GM12873 (cell line): Measurements from ENCODE around the gene UTF1.

Experiments used
- CTCF ChIP-seq: IDR thresholded peaks from 2 replicates; pipeline ENCODE4 v1.5.1; 2012; ENCODE audit warnings: low read depth, mild to moderate bottlenecking, moderate library complexity, low read length, control low read depth; ENCODE audit not compliant: insufficient read depth; ENCODE audit errors: missing control alignments

The UTF1 gene

GRCh38 chr10:133261726-133262325 lies 31.8 kb downstream of the UTF1 start:
- TF ChIP-seq CTCF: no peak

GRCh38 chr10:133262696-133263095 lies 32.7 kb downstream of the UTF1 start:
- TF ChIP-seq CTCF: no peak

DNA sequence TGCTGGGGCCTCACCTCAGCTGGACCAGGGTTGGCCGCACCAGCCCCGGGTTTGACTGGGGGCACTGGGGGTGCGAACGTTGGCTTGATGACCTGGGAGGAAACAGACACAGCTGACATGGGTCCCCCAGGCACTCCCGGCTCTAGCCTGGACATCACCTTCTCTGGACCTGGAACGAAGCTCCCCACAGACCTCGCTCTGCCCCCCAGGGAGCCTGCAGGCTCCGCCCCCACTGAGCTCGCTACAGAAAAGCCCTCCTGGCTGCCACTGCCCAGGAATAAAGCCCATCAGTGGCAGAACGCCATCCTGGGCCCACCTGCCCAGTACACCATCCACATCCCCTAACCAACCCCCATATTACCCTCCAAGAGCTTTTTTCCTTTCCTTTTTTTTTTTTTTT lies 33.7 kb downstream of the UTF1 start:
- no peak for TF ChIP-seq CTCF

DNA sequence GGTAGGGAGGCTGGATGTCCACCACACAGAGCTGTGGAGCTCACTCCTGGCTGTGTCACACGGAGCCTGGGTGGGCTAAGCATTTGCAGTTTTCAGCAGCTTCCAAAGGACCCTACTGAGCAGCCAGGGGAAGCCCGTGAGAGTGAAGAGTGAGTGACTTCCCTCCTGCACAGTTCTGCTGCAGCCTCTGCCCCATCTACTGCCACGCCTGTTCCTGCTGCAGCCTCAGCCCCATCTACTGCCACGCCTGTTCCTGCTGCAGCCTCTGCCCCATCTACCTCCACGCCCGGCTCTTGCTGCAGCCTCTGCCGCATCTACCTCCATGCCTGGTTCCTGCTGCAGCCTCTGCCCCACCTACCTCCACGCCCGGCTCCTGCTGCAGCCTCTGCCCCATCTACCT lies 34.4 kb downstream of the UTF1 start:
- TF ChIP-seq CTCF: no peak

DNA sequence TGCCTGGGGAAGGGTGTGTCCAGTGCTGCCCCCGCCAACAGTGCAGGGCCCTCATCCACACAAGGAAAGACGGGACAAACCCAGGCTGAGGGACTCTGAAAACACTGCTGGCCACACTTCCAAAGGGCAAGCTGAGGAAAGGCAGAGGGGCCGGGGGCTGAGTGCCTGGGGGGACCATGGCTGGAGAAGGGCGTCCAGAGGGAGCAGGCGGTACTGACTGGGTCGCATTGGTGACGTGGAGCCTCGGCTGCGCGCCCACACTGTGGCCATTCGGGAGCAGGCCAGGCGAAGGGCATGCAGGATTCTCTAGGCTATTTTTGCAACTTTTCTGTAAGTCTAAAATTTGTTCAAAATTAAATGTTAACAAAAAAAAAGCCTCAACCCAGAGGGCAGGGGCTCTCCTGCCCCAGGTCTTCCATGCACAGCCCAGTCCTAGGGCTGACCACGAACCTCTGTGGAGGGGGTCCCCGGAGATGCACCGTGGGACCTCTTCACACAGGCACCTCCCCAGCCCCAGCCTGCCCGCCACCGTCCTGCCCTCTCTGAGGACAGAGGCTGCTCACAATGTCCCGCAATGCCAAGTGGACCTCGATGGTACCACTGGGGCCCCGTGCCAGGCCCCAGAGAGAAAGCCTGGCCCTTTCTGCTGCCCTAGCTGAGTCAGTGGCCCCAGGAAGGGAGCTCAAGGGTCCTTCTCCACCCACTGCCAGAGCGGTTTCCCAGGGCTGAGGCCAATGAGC lies 36.2 kb downstream of the UTF1 start:
- TF ChIP-seq CTCF: no peak

DNA sequence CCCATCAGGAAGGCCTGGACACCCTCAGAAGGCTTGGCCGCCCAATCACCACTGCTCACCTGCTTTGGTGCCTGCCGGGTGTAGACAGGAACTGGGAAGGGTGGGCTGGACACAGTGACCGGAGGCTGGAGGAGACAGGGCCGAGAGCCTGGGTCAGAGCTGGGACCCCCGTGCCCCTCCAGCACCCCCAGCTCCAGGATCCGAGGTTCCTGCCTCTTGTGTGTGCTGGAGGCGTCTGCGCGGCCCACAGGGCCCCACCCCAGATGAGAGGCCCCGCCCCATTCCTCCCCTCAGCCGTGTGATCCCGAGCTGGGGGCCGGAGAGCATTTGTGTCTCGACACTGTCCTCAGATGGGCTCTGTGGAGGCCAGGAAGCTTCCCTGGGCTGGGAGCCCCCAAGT lies 37.3 kb downstream of the UTF1 start:
- no peak for TF ChIP-seq CTCF

GRCh38 chr10:133267829-133268228 lies 37.8 kb downstream of the UTF1 start:
- TF ChIP-seq CTCF: no peak
